H1 (cell line): ENCODE data around the gene ARHGEF2. TPM values are rescaled to one million over a fixed set of nuclear protein-coding genes. Genes with fewer than 3 reads are reported as not detected.

Source experiments
- CHD2 ChIP-seq: IDR thresholded peaks from 2 replicates; pipeline ENCODE4 v1.6.1; 2012; ENCODE audit warnings: low read length, improper control_type of control experiment
- NANOG ChIP-seq: IDR thresholded peaks from 2 replicates; pipeline ENCODE4 v1.6.1; 2011; ENCODE audit warnings: low read length, low read depth, mild to moderate bottlenecking, inconsistent platforms; ENCODE audit not compliant: insufficient read depth, poor library complexity, severe bottlenecking
- SIN3A ChIP-seq, 2 experiments: IDR thresholded peaks in 1 of 2; conservative IDR thresholded peaks in 1 of 2; 2 replicates each; pipeline ENCODE4 v1.6.1; 2011 to 2012; ENCODE audit warnings: low read length in 2 of 2, improper control_type of control experiment in 1 of 2, low read depth in 1 of 2, mild to moderate bottlenecking in 1 of 2
- polyA plus RNA-seq, 7 experiments: library from polyadenylated mRNA; depleted of rRNA in 3 of 7; stranded (reverse) in 5 of 7; unstranded in 2 of 7; fragments of >200 nt in 5 of 7; fragments of 200-250 nt in 2 of 7; gene quantifications; 1 replicate in 5 of 7; 2 replicates in 1 of 7; 4 replicates in 1 of 7; pipeline versions ENCODE4 v1.2.1 to v1.2.3, GENCODE V29; 2011 to 2013; ENCODE audit warnings: missing spikeins in 2 of 7, mixed read lengths in 2 of 7
- total RNA-seq: library from RNA; stranded (reverse); fragmentation: NEBNext Ultra II Directional; extraction: Animal tissue kit (Norgen Biotek cat#: 25700); gene quantifications from 2 replicates; pipeline ENCODE4 v1.2.1, GENCODE V29; 2021

Gene ARHGEF2
- total and polyA plus RNA-seq, 2 of the 8 experiments (the other 6 are each of a cell fraction or from before 2014, with no cell fraction given) = 42.7 to 80.5 TPM

DNA sequence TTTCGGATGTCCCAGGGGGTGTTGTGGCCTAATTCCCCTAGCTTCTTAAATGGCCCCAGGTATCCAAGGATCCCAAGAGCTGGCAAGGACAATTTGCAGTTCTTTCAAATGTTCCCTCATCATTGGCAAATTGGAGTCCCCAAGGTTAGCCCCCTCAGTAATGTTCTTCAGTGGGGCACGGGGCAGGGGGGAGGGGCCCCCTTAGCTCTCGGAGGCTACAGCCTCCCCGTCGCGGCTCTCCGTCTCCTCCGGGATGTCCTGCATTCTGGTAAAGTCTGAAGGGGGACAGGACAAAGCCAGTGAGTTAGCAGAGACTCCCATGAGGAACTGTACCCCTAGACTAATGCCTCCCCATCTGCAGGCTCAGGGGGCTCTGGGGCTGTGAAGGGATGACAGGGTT lies 30.6 kb downstream of the ARHGEF2 start (continued):
- TF ChIP-seq SIN3A (conservative IDR thresholded peaks at IDR 0.05 in 1 of 2, IDR thresholded peaks at IDR 0.05 in 1 of 2; ENCODE audit: low read depth in 1 of 2, low read length in 2 of 2) (no peak), NANOG (no peak), CHD2 (no peak)
